COR-L47 (cell line): ENCODE measurements around the gene GYPC.

ENCODE experiments used
- DNase-seq: peaks from one replicate; lab custom pipeline; 2025; lab: John Stamatoyannopoulos, UW

The GYPC gene

GRCh38 chr2:126732682-126733245, 76.8 kb downstream of the GYPC start:
- no peak for DNase-seq

DNA sequence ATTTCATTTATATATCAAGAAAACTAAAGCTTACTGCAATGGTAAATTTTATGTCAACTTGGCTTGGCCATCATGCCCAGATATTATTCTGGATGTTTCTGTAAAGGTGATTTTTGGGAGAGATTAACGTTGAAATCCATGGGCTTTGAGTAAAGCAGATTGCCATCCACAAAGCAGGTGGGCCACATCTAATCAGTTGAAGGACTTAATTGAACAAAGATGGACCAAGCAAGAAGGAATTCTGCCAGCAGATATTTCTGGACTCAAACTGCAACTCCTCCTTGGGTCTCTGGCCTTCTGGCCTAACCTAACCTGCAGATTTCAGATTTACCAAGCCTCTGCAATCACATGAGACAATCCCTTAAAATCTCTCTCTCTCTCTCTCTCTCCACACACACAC, 77.8 kb downstream of the GYPC start:
- DNase-seq, result no peak

DNA sequence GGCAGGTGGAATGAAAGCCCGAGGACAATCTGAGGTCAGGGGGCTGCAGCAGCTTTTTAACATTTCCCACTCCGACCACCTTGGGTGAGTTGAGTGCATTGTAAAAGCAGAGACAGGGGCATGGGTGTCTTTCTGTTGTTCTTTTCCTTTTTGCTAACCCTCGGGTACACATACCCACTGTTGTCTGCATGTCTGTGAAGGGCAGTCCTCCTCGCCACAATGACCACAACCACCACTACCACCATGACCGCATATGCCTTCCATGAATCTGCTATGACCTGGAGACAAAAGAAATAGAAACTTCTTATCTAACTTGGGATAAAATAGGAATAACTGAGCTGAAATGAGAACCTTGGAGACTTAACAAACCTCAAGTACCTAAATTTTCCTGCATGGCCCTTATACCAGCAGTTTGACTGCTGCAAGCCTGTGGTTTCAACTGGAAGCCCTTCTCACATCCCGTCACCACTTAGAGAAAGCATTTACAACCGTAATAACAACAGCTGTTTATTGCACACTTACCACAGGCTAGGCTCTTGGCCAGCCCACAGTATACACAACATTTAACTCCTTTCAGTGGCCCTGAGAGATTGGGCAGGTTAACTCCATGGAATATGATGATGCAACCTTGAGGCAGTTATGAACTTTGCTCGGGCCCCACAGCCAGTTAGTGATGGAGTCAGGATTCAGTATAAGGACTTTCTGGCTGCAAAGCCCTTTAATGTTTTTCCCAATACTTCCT, 80.3 kb downstream of the GYPC start:
- no peak for DNase-seq

DNA sequence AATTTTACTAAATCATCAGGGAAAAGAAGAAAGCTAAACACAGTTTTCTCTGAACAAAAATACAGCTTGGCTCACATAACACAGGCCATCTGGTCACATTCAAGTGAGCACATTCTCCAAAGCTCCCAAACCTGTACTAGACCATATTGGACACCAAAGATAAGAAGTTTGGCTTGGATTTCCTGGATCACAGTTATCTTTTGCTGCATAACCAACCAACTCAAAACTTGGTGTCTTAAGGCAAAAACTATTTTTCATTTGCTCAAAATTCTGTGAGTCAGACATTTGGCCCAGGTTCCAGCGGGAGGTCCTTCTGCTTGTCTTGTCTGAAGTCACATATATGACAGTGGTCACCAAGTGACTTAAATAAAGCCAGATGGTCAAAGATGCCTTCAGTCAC, 83.2 kb downstream of the GYPC start:
- no peak for DNase-seq

GRCh38 chr2:126744640-126745039, 88.7 kb downstream of the GYPC start:
- DNase-seq, result no peak
